Urothelium cell line (cell line): ENCODE results near the gene MAB21L4.
"Not testable (repeated sequence)": the region's sequence is repeated elsewhere in the genome, so short reads cannot be mapped to it uniquely, and the experiment has no call there.

ENCODE experiments used
- DNase-seq: peaks from one replicate; pipeline ENCODE4 v3.0.0; 2011; ENCODE audit warnings: low spot score, mixed read lengths
- FAIRE-seq: peaks from 2 replicates; lab custom pipeline; 2011; peaks lifted over from hg19 to GRCh38; lab: Jason Lieb, UNC

MAB21L4 gene

GRCh38 chr2:240846309-240846708 lies 49.6 kb downstream of the MAB21L4 start:
- not testable (repeated sequence) for FAIRE-seq, DNase-seq

DNA sequence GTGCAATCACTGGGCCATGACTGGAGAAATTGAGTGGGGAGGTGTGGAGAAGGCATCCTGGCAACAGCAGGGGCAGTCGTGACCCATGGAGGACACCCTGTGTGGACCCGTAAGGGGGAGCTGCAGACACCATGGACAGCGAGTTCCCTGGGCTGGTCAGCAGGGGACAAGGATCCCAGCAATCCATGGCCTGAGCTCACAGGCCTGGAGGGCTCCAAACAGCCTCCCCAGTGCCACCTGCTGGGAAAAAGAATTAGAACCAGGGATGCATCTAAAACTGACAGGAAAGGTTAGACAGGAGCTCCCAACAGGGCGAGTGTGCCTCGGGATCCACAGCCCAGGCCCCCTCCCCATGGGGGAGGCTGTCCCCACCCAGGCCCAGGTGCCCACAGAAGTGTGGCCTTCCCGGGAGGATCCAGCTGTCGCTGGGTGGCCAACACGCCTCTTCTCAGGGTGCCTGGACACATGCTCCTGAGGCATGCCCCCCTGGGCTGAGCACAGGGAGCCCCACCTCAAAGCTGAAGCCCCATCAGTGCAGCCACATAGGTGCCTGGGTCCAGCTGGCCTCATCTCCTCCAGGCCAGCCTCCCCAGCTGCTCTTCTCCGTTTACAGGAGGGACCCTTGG lies 55.4 kb downstream of the MAB21L4 start:
- DNase-seq (peak; percentile 72), FAIRE-seq (no peak)

DNA sequence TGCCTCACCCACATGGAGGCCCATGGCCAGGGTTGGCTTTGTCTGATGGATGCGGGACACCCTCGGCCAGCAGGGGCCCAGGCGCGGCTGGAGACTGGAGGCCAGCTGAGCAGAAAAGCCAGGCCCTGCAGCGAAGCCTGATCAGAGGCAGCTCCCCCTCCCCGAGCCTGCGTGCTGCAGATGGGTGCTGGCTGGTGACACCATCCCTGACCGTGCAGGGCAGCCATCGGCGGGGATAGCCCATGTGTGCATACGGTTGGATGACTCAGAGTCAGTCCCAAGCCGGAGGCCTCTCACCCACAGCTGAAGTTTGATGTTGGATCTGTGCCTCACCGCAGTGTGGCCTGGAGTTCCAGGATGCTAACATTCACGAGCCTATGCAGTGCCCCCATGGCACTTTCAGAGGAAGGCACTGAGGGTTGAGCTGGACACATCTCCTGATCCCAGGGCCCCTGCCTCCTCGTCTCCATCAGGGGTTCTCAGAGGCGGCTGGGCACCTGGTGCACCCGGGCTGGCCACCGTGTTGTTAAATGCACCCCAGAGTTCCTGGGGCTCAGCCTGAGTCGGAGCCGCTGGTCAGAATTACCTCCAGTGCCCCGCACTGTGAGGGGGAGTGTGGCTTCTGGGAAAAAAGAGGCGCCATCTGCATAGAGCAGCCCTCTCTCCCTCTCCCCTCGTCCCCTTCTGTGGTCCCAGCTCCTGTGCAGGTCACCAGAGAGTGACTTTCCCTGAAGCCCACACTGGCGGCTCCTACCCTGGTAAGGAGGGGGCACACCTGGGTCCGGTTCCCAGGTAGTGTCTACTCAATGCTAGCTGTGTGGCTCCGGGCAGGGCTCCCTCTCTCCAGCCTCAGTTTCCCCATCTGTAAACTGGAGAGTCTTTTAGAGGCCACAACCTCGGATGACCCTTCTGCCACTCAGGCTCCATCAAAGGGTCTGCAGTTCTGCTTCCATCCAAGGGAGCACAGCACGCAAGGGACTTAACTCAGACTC lies 56.5 kb downstream of the MAB21L4 start:
- DNase-seq = peak; percentile 64
- FAIRE-seq = peak; percentile 78

DNA sequence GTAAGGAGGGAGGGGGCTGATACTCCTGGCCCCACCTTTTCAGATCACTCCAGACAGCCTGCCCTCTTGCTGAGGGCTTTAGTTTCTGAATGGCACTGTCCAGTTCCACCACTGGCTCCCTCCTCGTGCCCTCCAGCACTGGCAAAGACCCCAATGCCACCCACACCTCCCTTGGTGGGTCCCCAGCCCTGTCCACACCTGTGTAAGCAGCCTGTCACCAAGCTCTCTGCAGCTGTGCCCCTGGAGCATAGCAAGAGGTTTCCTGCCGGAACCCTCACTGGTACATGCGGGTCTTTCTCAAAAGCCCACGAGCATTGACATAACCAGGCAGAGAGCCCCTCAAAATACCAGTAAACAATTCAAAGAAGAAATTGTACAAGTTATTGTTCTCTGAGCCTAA lies 58.3 kb downstream of the MAB21L4 start:
- no peak for FAIRE-seq

GRCh38 chr2:240836781-240837467 lies 59.0 kb downstream of the MAB21L4 start:
- FAIRE-seq (no peak), DNase-seq (peak; percentile 41)

More for the DNA sequence above, 58.3 kb downstream of the MAB21L4 start:
- DNase-seq = no peak
